Activated naive CD8-positive, alpha-beta T cell (primary cell): Measurements from ENCODE around the gene METAP1.
"Not testable (repeated sequence)": the region's sequence is repeated elsewhere in the genome, so short reads cannot be mapped to it uniquely, and the experiment has no call there.

Source experiments
- H3K27ac Mint-ChIP-seq: one replicate; pipeline ENCODE4 v1.8.0; 2021; ENCODE audit warnings: mixed read lengths
- H3K27me3 Mint-ChIP-seq: one replicate; pipeline ENCODE4 v1.8.0; 2021; ENCODE audit warnings: mixed read lengths
- H3K36me3 Mint-ChIP-seq: one replicate; pipeline ENCODE4 v1.8.0; 2021; ENCODE audit warnings: mixed read lengths
- H3K4me1 Mint-ChIP-seq: one replicate; pipeline ENCODE4 v1.8.0; 2021; ENCODE audit warnings: low read depth, mixed read lengths
- H3K4me3 Mint-ChIP-seq: one replicate; pipeline ENCODE4 v1.8.0; 2021; ENCODE audit warnings: mild to moderate bottlenecking, mixed read lengths
- H3K9me3 Mint-ChIP-seq: one replicate; pipeline ENCODE4 v1.8.0; 2021; ENCODE audit warnings: low read depth, mixed read lengths

METAP1 gene

DNA sequence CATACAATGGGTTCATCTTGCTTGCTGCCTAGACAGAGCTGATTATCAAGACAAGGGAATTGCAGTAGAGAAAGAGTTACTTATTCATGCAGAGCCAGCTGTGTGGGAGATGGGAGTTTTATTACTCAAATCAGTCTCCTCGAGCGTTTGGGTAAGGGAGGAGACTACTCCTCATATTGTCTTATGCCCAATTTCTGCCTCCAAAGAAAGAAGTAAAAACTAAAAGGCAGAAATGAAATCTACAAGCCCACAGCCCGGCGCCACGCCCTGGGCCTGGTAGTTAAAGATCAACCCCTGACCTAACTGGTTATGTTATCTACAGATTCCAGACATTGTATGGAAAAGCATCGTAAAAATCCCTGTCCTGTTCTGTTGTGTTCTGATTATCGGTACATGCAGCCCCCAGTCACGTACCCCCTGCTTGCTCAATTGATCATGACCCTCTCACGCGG is 28.3 kb downstream of the METAP1 start:
- H3K4me1 Mint-ChIP-seq = peaks cover 56% of the 10 kb centered on the region
- not testable (repeated sequence) for H3K27ac Mint-ChIP-seq, H3K27me3 Mint-ChIP-seq, H3K9me3 Mint-ChIP-seq, H3K4me3 Mint-ChIP-seq
- peaks cover 20% of the 10 kb centered on the region for H3K36me3 Mint-ChIP-seq

DNA sequence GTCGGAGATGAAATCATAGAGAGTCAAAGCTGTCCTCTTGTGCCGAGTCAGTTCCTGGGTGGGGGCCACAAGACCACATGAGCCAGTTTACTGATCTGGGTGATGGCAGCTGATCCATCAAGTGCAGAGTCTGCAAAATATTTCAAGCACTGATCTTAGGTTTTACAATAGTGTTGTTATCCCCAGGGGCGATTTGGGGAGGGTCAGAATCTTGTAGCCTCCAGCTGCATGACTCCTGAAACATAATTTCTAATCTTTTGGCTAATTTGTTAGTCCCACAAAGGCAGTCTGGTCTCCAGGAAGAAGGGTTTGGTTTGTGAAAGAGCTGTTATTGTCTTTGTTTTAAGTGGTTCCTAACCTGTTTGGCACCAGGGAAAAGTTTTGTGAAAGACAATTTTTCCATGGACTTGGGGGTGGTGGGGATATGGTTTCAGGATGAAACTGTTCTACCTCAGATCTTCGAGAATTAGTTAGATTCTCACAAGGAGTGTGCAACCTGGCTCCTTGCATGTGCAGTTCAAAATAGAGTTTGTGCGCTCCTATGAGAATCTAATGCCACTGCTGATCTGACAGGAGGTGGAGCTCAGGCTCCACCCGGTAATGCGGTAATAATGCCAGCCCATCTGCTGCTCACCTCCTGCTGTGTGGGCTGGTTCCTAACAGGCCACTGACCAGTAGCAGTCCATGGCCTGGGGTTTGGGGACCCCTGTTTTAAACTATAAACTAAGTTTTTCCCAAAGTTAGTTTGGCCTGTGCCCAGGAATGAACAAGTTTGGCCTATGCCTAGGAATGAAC is 29.2 kb downstream of the METAP1 start:
- peaks cover 2% of the 10 kb centered on the region for H3K9me3 Mint-ChIP-seq
- peak overlapping the region; percentile 62 for H3K27ac Mint-ChIP-seq
- H3K4me3 Mint-ChIP-seq = no peak overlapping the region
- peaks cover 64% of the 10 kb centered on the region for H3K4me1 Mint-ChIP-seq
- H3K27me3 Mint-ChIP-seq = no peaks in the 10 kb centered on the region
- H3K36me3 Mint-ChIP-seq = peaks cover 20% of the 10 kb centered on the region

DNA sequence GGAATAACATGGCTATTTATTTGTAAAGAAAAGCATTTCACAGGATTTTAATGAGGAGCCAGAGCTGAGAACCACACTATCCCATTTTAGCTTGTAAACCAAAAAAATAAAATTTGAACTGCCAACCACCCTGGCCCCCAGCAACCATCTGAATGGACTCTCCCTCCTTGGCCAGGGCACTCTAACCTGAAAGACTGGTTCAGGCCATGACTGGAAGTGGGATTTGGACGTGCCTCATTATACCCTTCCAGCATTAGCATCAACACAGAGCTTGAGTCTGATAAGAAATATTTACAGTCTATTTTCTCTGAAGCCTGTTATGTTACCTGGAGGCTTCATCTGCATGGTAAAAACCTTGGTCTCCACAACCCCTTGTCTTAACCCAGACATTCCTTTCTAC is 30.0 kb downstream of the METAP1 start:
- Mint-ChIP-seq H3K36me3 (peaks cover 17% of the 10 kb centered on the region), H3K27me3 (no peaks in the 10 kb centered on the region), H3K4me3 (no peak overlapping the region), H3K9me3 (no peaks in the 10 kb centered on the region), H3K27ac (no peak overlapping the region), H3K4me1 (peaks cover 72% of the 10 kb centered on the region)

DNA sequence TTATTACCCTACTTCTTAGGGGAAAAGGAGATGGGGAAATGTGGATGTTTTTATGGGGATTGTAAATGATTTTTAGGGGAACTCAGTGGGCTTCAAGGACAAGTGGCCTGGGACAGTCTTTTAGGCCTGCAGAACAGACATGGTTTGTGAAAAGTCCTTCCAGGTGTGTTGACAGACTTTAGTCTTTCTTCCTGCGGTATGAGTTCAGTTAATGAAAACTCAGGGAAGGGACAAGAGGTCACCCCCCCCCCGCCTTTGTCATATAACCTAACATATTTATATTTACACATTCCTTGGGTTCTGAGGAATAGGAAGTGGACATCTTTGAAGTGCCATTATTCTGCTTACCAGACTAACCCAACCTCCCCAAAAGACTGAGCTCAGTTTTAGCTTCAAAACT is 31.8 kb downstream of the METAP1 start:
- no peaks in the 10 kb centered on the region for H3K9me3 Mint-ChIP-seq
- H3K4me1 Mint-ChIP-seq = peaks cover 72% of the 10 kb centered on the region
- H3K27me3 Mint-ChIP-seq = no peaks in the 10 kb centered on the region
- H3K27ac Mint-ChIP-seq = no peak overlapping the region
- peaks cover 9% of the 10 kb centered on the region for H3K36me3 Mint-ChIP-seq
- no peak overlapping the region for H3K4me3 Mint-ChIP-seq

DNA sequence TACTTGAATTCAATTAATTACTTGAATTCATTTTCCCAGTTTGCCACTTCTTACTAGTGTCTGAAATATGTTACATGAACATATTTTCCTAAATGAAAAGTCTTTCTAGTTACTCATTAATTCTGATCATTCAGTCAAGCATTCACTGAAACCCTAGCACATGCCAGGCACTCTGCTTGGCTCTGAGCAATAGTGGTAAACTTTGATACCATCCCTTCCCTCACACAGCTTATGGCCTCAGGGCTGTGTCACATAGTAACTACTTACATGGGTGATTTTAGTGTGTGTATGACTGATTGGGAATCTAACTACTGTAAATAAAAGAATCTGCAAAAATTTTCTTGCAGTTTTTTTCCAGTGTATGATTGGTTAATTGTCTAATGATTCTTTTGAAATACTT is 32.7 kb downstream of the METAP1 start:
- Mint-ChIP-seq H3K27me3 (no peaks in the 10 kb centered on the region), H3K27ac (no peak overlapping the region), H3K4me3 (no peak overlapping the region), H3K36me3 (peaks cover 9% of the 10 kb centered on the region), H3K9me3 (no peaks in the 10 kb centered on the region), H3K4me1 (peaks cover 72% of the 10 kb centered on the region)

DNA sequence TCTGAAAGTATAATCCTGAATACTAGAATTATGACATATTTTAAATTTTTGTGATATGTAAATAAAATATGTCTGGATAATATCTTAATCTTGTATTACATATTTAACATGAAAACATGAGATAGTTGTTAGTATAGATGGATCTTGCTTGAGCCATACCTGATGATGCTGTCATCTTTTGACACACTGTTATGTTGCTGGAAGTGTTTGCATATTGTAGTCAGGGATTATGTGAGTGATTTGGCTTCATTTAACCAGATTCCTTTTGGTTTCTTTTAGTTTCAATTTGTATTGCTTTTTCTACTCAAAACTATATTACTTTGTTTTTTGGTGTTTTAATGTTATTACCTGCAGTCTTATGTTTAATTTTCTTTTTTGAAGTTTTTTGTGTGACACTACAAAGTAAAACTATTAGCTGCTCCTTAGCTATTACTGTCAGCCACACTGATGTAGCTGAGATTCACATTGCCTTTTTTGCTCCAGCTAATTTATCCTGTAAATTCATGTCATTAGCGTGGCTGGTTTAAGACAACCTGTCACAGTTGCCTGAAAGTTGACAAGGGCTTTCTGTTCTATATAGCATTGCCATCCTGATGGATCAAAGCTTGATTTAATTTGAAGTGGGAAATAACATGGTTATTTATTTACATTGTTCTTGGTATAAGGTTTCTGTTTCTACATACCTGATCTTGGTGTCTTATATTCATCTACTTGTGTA is 33.7 kb downstream of the METAP1 start:
- peaks cover 64% of the 10 kb centered on the region for H3K4me1 Mint-ChIP-seq
- no peak overlapping the region for H3K27ac Mint-ChIP-seq
- H3K36me3 Mint-ChIP-seq = peaks cover 12% of the 10 kb centered on the region
- H3K9me3 Mint-ChIP-seq = no peaks in the 10 kb centered on the region
- no peaks in the 10 kb centered on the region for H3K27me3 Mint-ChIP-seq
- H3K4me3 Mint-ChIP-seq = no peak overlapping the region

DNA sequence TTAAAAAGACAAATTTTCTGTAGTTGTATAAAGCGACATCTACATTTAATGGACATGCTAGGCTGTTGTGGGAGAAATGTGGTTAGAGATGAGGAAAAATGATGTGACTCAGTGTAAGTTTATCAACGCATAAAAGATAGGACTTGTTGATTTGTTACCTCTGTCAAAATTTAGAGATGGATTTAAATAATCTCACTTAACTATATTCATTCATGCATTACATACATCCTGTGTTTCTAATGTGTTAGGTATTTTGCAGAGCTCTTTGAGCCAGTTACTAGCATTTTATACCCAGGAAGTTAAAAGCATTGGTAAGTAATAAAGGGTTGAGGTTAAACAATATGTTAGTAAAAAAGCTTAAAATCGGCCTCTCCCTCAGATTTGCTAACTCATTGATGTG is 34.3 kb downstream of the METAP1 start:
- no peak overlapping the region for H3K27ac Mint-ChIP-seq
- peaks cover 15% of the 10 kb centered on the region for H3K36me3 Mint-ChIP-seq
- peaks cover 58% of the 10 kb centered on the region for H3K4me1 Mint-ChIP-seq
- no peak overlapping the region for H3K4me3 Mint-ChIP-seq
- no peaks in the 10 kb centered on the region for H3K9me3 Mint-ChIP-seq
- H3K27me3 Mint-ChIP-seq = no peaks in the 10 kb centered on the region

DNA sequence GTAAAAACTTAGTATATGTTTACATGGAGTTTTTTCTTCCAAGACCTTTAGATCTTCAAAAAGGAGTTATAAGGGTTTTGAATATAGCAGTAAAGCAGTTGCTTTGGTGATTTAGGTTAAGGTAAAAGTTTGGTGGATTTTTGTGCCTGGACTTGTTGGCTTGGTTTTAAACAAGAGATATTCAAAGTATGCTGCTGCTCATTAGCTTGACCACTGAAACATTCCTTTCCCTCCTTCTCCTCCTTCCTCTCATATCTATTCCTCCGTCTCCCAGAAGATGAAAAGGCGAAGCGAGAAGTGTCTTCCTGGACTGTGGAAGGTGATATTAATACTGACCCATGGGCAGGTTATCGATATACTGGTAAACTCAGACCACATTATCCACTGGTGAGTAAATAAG is 38.4 kb downstream of the METAP1 start:
- Mint-ChIP-seq H3K36me3 (peaks cover 38% of the 10 kb centered on the region), H3K27ac (no peak overlapping the region), H3K4me3 (no peak overlapping the region), H3K9me3 (peaks cover 5% of the 10 kb centered on the region), H3K4me1 (peaks cover 26% of the 10 kb centered on the region), H3K27me3 (no peaks in the 10 kb centered on the region)

DNA sequence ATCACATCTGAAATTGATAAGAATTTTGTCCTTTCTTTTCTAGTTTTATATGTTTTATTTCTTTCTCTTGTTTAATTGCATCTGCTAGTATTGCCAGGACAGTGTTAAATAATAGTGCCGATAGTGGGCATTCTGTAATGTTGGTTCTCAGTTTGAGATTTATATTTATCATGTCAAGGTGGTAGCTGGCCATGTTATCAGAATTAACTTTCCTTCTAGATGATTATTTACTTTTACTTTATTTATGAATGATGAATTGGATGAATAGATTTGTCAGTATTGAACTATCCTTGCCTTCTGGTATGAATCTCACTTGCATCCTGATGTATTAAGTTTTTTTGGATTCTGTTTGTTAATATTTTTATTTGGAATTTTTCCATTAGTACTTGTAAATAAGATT is 42.7 kb downstream of the METAP1 start:
- Mint-ChIP-seq H3K4me3 (no peak overlapping the region), H3K36me3 (peaks cover 36% of the 10 kb centered on the region), H3K9me3 (peaks cover 5% of the 10 kb centered on the region)

DNA sequence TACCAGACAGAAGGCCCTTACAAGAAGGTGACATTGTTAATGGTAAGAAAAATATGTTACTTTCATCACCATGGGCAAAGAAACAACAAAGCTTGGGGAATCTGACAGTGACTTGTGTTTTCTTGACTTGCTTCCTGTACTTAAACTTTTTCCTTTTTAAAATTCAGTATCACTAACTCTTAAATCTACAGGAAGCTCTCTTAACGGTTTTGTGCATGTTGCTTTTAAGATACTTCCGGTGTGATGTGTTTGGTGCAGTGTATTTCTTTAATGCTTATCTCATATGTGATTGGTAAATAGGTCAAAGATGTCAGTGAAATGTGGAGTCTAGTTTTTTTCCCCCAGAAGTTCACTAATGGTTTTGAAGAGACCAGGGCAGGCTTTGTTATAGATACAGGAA is 47.8 kb downstream of the METAP1 start:
- H3K36me3 Mint-ChIP-seq = peaks cover 20% of the 10 kb centered on the region
- H3K4me1 Mint-ChIP-seq = peaks cover 21% of the 10 kb centered on the region
- no peaks in the 10 kb centered on the region for H3K27me3 Mint-ChIP-seq
- peak overlapping the region; percentile 88 for H3K27ac Mint-ChIP-seq
- H3K4me3 Mint-ChIP-seq = peak overlapping the region; percentile 6
- no peaks in the 10 kb centered on the region for H3K9me3 Mint-ChIP-seq

More for the DNA sequence above, 42.7 kb downstream of the METAP1 start:
- peaks cover 13% of the 10 kb centered on the region for H3K4me1 Mint-ChIP-seq
- H3K27me3 Mint-ChIP-seq = no peaks in the 10 kb centered on the region
- no peak overlapping the region for H3K27ac Mint-ChIP-seq

DNA sequence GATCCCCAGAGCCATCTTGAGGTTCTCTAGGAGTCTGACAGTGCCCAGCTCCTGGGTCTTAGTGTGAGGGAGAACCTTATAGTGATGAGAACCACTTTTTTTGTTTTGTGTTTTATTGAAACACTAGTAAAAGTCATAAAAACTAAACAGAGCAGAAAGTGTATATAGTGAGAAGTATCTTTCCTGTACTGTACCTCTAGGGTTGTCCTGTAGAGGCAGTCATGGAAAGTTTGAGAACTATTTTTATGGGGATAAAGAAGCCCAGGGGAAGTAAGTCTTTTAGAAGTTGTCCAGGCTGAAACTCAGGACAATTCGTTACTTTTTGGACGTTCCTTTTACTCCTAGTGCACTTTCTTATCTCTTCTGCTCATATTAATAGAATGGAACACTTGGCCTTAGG is 52.2 kb downstream of the METAP1 start:
- peaks cover 20% of the 10 kb centered on the region for H3K4me1 Mint-ChIP-seq
- H3K36me3 Mint-ChIP-seq = peaks cover 25% of the 10 kb centered on the region
- no peaks in the 10 kb centered on the region for H3K9me3 Mint-ChIP-seq
- H3K4me3 Mint-ChIP-seq = no peak overlapping the region
- peak overlapping the region; percentile 72 for H3K27ac Mint-ChIP-seq
- H3K27me3 Mint-ChIP-seq = no peaks in the 10 kb centered on the region

DNA sequence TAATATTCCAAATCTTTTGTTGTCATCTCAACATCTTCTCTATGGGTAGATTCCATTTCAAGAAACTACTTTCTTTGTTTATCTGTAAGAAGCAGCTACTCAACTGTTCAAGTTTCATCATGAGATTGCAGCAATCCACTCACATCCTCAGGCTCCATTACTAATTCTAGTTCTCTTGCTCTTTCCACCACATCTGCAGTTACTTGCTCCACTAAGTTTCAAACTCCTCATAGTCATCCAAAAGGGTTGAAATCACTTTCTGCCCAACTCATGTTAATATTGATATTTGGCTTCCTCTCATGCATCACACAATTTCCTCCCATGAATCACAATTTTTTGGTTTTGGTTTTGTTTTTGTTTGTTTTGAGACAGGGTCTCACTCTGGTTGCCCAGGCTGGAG is 57.4 kb downstream of the METAP1 start:
- H3K27me3 Mint-ChIP-seq = no peaks in the 10 kb centered on the region
- peaks cover 26% of the 10 kb centered on the region for H3K4me1 Mint-ChIP-seq
- H3K9me3 Mint-ChIP-seq = no peaks in the 10 kb centered on the region
- no peak overlapping the region for H3K4me3 Mint-ChIP-seq
- H3K36me3 Mint-ChIP-seq = peaks cover 15% of the 10 kb centered on the region
- H3K27ac Mint-ChIP-seq = peak overlapping the region; percentile 84

DNA sequence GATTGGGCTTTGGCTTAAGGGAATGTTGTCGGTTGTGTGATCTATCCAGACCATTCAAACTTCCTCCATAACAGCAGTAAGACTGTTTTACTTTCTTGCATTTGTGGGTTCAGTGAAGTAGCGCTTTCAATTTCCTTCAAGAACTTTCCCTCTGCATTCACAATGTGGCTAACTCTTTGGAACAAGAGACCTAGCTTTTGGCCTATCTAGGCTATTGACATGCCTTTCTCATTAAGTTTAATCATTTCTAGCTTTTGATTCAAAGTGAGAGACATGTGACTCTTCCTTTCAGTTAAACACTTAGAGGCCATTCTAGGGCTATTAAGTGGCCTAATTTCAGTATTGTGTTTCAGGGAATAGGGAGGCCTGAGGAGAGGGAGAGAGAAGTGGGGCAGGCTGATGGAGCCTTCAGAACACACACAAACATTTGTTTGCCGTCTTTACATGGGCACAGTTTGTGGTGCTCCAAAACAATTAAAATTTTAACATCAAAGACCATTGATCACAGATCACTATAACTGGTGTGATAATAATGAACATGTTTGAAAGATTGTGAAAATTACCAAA is 59.0 kb downstream of the METAP1 start:
- no peak overlapping the region for H3K4me3 Mint-ChIP-seq
- peaks cover 26% of the 10 kb centered on the region for H3K4me1 Mint-ChIP-seq
- no peaks in the 10 kb centered on the region for H3K27me3 Mint-ChIP-seq
- peaks cover 13% of the 10 kb centered on the region for H3K36me3 Mint-ChIP-seq
- peak overlapping the region; percentile 18 for H3K27ac Mint-ChIP-seq
- no peaks in the 10 kb centered on the region for H3K9me3 Mint-ChIP-seq

DNA sequence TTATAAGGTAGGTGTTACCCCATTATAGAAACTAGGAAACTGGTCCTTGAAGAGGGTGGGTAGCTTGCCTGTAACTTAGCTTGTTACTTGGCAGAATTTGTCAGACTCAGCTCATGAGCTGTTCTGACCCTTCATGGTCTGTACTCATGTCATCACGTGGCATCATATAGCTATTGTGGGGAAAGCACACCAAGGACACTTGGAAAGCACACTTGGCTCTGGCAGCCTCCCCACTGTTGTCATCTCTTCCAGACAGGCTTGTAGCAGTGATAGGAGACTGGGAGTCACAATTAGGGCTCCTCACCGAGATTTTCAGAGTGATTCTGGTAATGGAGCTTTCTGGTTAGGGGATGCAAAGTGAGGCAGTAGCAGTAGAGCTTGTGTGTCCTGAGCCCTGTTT is 62.7 kb downstream of the METAP1 start:
- H3K9me3 Mint-ChIP-seq = no peaks in the 10 kb centered on the region
- no peak overlapping the region for H3K4me3 Mint-ChIP-seq
- no peaks in the 10 kb centered on the region for H3K27me3 Mint-ChIP-seq
- H3K36me3 Mint-ChIP-seq = peaks cover 10% of the 10 kb centered on the region
- no peak overlapping the region for H3K27ac Mint-ChIP-seq
- H3K4me1 Mint-ChIP-seq = peaks cover 16% of the 10 kb centered on the region

DNA sequence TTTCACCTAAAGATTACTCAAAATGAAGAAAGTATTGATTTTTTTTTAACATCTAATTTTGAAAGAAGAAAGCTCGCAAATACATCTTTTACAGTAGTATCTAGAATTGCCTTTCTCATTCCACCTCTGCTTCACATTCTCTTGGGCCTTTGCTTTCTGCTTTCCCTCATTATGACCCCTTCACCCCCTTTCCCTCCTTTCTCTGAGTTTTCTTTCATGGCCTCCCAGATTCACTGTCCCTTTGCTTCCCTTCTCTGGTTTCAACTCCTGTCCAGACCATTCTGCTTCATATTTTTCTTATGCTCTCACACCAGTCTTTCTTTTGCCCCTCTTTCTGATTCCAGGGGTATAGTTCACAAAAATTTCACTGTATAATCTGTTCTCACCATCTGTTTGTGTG is 64.0 kb downstream of the METAP1 start:
- Mint-ChIP-seq H3K4me1 (peaks cover 10% of the 10 kb centered on the region), H3K27ac (no peak overlapping the region), H3K9me3 (no peaks in the 10 kb centered on the region), H3K36me3 (peaks cover 10% of the 10 kb centered on the region), H3K27me3 (no peaks in the 10 kb centered on the region), H3K4me3 (no peak overlapping the region)
